GM19043 (cell line): ENCODE results near the gene TPSB2.
"Not testable (repeated sequence)": the region's sequence is repeated elsewhere in the genome, so short reads cannot be mapped to it uniquely, and the experiment has no call there.

Source experiments
- ATAC-seq: cut with Tn5 transposase; IDR thresholded peaks from one replicate; pipeline ENCODE4 v1.9.1; 2021; ENCODE audit warnings: low read depth; ENCODE audit not compliant: unreplicated experiment

Gene TPSB2

DNA sequence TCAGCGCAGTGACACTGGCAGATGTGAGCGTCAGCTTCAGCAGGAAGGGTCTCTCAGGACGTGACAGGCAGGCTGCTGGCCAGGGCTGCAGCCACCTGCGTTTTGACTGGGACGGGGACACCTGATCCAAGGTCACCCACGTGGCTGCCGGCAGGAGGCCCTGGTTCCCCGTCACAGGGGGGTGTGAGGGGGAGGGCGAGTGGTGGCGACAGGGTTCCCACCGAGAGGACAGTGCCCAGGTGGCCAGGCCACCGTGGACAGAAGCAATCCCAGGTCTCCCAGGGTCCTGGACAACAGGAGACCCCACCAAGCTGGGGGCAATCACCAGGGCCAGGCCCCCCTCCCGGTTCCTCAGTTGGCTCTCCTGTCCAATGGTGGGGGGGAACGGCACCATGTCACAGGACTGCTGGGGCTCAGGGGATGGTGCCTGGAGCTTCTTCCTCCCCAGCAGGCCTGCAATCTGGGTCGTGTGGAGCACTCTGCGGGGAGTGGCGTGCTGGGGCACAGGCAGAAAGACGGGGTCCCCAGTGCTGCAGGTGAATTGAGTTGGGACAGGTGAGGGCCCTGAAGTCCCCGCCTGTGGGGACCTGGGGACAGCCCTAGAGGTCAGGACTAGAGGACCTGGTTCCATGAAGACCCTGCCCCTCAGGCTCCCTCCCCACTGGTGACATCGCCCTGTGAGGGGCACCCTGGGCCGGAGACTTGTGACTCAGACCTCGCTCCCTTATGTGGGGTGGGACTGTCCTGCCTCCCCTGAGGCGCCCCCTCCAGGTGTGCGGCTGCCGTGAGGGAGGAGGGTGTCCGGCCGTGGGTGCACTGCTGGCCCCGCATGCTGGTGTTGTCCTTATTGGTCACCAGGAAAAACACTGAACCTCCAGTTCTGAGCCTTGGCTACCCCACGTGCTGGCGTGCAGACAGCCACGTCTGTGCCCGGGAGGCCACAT is 14.2 kb upstream of the TPSB2 start:
- not testable (repeated sequence) for ATAC-seq

GRCh38 chr16:1243363-1243762 is 13.4 kb upstream of the TPSB2 start:
- ATAC-seq = not testable (repeated sequence)

GRCh38 chr16:1241081-1241480 is 11.1 kb upstream of the TPSB2 start:
- not testable (repeated sequence) for ATAC-seq

DNA sequence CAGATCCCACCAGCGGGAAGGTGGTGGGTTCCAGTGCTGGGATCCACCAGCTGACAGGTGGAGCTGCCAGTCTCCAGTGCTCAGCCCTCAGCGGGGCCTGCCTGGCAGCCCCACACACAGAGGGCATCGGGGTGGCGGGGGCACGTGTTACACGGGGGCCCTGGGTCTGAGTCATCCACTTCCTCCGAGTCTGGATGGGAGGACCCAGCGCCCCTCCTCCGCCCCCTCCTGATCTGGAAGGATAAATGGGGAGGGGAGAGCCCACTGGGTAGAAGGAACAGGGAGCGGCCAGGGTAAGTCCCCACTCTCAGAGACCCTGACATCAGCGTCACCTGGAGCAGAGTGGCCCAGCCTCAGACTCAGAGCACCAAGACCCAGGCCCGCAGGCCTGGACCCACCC is 10.5 kb upstream of the TPSB2 start, which contains the start of gene TPSAB1:
TPSAB1 (plus strand) TSS at position 270 of the 400 bp plus-strand sequence. CDS start 234 bp downstream, outside the sequence.
- not testable (repeated sequence) for ATAC-seq

GRCh38 chr16:1239575-1239974 is 9.6 kb upstream of the TPSB2 start:
- not testable (repeated sequence) for ATAC-seq

DNA sequence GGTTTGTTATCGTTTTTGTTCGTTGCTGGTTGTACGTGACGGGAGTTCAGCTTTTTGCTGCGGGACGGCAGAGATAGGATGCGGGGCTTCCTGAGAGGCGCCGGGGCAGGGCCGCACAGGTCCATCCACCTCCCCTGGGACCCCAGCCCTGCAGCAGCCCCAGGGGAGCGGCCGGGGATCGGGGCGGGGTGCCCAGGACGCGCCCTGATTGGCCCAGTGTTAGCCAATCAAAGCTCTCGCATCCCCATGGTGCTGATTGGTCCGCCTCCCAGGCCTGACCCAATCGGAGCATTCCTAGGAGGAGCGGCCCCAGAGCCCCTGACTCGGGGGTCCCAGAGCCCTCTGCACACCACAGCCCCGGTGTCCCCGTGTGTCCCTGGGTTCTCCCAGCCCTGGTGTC is 8.9 kb upstream of the TPSB2 start:
- ATAC-seq = not testable (repeated sequence)

DNA sequence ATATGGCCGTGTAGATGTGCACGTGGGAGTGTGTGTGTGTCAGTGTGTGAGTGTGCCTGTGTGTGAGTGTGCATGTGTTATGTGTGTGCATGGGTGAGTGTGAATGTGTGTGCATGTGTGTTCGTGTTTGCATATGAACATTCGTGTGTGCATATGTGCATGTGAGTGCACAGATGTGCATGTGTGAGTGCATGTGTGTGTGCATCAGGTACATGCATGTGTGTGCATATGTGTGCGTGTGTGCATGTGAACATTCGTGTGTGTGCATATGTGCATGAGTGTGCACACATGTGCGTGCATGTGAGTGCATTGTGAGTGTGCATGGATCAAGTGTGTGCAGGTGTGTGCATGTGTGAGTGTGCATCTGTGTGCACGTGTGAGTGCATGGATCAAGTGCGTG is 8.0 kb upstream of the TPSB2 start:
- ATAC-seq = no peak

- ATAC-seq = not testable (repeated sequence)
Measured at GRCh38 chr16:1236659-1237058, 6.7 kb upstream of the TPSB2 start.

DNA sequence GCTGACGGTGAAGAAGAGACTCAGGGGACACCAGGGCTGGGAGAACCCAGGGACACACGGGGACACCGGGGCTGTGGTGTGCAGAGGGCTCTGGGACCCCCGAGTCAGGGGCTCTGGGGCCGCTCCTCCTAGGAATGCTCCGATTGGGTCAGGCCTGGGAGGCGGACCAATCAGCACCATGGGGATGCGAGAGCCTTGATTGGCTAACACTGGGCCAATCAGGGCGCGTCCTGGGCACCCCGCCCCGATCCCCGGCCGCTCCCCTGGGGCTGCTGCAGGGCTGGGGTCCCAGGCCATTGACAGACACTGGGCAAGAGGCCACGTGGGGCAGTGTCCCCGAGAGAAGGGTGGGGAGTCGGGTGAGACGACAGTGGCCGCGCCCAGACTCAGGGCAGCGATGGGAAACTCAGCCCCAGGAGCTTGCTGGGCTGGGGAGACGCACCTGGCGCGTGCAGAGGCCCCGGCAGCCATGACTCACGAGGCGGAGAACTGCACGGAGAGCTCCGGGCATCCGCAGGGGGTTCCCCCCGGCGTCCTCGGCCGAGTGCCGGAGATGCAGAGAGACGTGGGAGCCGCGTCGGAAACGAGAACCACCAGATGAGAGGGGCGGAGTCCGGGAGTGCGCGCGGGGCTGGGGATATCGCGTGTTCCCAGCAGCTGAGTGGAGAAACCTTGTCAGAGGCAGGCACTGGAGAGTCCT is 2.2 kb upstream of the TPSB2 start:
- ATAC-seq = not testable (repeated sequence)

GRCh38 chr16:1231301-1231700 is 1.3 kb upstream of the TPSB2 start:
- ATAC-seq = not testable (repeated sequence)

GRCh38 chr16:1230471-1231212 is 658 bp upstream of the TPSB2 start:
- ATAC-seq = not testable (repeated sequence)

DNA sequence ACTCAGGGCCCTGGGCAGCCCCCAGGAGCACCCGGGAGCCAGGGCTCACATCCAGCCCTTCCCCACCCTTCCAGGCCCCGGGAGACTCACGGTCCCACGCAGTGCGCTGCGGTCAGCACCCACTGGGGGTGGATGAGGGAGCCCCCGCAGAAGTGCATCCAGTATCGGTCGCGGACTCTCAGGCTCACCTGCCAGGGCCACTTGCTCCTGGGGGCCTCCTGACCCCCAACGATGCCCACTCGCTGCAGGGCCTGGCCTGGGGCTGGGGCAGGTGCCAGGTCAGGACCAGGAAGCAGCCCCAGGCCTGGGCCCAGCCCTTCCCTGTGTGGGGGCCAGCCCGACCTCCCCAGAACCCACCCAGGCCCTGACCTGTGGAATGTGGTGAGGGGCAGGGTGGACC is 508 bp downstream of the TPSB2 start:
- ATAC-seq = not testable (repeated sequence)

DNA sequence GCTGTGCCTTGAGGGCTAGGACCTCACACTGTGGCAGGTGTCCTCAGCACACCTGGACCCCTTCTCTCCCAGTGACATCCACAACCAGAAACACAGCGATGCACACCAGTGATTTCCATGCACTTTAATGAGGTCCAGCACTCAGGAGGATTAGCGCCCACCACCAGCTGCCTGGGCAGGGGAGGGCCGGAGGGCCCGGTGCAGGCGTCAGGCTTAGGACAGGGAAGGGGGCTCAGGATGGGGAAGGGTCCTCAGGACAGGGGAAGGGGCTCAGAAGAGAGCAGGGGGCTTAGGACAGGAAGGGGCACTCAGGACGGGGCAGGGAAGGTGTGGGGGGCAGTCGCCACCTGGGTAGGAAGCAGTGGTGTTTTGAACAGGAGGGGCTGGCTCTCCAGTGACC is 1.8 kb downstream of the TPSB2 start:
- ATAC-seq = not testable (repeated sequence)

- ATAC-seq = not testable (repeated sequence)
Measured at GRCh38 chr16:1226692-1227091, 3.3 kb downstream of the TPSB2 start.

DNA sequence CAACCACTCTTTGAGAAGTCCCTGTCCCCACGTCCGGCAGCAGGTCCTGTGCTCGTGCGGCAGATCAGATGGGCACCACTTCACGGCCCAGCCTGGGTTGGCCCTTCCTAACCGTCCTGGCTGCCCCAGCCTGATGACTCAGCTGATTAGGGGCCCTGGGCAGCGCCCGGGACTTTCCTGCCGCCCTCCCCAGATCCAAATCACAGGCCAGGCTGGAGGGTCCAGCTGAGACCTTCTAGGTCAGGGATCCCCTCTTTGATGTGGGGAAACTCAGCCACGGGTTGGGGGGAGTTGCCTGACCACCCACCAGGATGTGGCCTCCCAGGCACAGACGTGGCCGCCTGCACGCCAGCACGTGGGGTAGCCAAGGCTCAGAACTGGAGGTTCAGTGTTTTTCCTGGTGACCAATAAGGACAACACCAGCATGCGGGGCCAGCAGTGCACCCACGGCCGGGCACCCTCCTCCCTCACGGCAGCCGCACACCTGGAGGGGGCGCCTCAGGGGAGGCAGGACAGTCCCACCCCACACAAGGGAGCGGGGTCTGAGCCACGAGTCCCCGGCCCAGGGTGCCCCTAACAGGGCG is 4.2 kb downstream of the TPSB2 start:
- ATAC-seq = not testable (repeated sequence)

DNA sequence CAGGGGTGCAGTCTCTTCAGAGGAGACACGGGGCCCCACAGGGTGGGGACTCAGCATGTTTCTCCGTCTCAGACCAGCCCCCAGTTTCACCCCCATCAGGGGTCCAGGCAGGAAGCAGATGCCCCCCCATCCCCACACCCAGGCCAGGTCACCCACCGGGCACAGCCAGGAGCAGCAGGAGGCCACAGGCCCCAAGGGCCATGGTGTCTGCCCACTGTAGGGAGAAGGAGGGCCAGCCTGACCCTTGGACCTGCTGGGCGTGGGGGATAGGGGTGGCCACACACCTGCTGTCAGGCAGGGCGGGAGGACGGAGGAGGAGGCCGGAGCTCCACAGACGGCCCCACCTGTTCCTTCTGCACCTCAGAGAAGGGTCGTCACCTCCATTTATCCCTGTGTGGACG is 4.9 kb downstream of the TPSB2 start, which contains the start of gene TPSG1:
TPSG1 (minus strand) TSS at position 218 of the 401 bp plus-strand sequence; CDS start at position 202, 16 bp downstream.
- no peak for ATAC-seq

GRCh38 chr16:1224558-1224957 is 5.4 kb downstream of the TPSB2 start:
- ATAC-seq = no peak

DNA sequence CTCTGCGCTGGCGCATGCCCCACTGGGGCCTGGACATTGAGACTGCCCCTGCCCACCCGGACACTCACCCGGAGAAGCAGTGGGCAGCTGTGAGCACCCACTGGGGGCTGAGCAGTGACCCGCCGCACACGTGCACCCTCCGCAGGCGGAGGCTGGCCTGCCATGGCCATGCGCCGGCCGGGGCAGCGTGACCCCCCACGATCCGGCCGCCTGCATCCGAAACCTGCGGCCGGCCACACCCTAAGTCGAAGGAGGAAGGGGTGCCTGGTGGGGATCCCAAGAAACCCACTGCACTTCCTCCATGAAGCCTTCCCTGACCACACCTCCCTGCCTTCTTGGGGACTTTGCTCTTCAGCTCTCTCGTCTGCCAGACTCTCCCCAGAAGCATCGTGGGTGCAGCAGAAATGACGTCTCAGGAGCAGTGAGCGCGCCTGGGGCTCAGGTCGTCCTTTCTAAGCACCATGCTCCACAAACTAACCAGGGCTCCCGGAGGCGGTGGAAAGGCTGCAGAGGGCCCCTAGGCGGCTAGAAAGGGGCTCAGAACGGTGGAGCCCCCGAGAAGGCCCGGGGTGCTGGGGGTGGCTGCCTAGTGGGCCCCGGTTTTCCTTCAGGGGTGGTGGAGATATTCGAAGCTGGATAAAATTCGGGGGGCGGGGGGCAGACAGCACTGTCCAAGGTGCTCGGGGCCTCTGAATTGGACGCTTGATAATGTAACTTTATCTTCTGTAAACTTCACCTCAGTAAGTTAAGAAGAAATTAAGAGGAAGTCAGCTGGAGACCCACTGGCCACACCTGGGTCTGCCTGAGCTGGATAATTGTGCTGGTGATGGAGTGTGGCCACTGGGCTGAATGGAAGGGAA is 6.4 kb downstream of the TPSB2 start:
- ATAC-seq = no peak
